Measurements from ENCODE around the gene PTPRK.

PTPRK gene

DNA sequence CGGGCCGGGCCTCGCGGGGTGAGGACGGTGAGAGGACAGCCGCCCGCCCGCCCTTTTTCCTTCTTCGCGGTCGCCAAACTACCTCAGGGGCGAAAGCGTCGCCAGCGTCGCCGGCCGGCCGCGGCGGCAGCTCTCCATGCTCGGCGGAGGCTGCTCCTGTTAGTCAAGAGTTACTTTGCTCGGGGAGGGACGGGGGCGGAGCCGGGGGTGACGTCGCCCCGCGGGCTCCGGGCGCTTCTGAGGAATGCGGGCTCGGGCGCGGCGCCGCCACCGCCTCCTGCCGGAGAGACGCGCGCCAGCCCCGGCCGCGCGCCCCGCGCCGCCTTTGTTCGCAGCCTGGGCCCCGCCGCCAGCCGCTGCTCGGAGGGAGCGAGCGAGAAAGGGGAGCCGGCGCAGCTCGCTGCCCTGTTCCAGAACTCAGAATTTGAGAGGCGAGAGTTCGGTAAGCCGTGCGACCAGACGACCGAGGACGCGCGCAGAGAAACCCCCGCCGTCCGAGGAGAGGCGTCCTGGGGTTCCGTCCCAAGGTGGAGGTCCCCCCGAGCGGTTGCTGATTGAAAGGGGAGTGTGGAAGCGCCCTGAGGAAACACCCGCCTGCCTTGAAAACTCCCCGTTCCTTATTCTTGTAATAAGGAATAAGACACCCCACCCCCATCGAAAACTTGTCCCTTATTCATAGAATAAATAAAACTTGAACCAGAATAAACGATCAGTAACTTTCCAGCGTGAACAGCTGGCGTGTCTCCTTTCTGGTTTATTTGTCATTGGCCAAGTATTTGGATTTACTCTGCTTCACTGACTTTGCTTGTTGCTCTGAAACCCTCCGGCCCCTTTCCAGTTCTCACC is at the start of gene PTPRK:
PTPRK (minus strand) TSS at position 164 of the 846 bp plus-strand sequence. CDS start 241 bp downstream, outside the sequence.
- in situ Hi-C loops (cut with HindIII; ENCODE audit: low sequenced_read_pairs) = no loop called here

DNA sequence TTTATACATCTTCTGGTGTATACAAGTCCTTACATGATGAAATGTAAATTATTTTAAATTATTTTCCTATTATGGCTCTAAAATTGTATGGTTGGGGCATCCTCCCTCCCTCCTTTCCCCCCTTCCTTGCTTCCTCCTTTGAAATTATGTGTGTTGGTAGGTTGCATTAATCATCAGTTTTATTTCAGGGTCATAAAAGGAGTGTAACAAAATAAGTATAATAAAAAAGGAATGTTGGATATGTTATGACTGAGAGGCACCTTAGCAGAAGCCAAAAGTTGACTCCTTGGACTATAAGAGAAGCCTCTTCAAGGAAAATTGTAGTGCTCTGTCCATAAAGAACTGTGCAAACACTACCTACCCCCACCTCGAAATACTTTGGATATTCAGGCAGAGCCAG is 46.6 kb upstream of the PTPRK start:
- in situ Hi-C loops (cut with HindIII; ENCODE audit: low sequenced_read_pairs) = no loop called here

DNA sequence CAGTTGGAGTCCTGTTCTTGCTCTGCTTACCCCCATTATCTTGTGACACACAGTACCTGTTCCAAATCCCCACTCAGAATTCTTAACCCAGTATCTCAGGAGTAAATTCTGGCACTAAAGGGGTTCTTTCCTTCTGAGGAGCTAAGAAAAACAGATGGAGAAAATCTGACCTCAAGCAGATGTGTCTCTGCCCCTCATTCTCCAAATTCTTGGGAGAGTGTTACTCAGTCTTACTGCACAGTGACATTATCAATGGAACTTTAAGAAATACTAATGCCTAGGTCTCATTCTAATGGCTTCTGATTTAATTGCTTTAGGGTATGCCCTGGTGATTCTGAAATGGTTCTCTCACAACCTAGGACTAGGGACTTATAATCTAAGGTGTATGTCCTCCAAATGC is 40.6 kb upstream of the PTPRK start:
- in situ Hi-C loops (cut with HindIII; ENCODE audit: low sequenced_read_pairs) = no loop called here

DNA sequence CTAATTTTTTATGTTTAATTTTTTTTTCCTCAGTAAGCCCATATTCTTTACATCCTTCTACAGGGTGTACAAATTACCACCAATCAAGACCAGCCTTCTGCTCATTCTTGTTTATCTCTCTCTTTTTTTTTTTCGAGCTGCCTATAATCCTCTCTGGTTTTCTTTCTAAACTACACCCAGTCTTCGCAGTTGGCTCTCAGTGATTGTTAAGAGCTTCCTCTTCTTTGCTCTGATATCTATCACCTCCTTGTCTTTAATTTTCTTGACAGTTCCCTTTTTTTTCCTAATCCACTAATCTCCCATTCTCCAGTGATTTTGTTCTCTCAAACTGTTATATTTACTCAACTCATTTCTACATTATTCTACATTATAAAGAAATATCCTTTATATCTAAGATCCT is 38.5 kb upstream of the PTPRK start:
- in situ Hi-C loops (cut with HindIII; ENCODE audit: low sequenced_read_pairs) = no loop called here

DNA sequence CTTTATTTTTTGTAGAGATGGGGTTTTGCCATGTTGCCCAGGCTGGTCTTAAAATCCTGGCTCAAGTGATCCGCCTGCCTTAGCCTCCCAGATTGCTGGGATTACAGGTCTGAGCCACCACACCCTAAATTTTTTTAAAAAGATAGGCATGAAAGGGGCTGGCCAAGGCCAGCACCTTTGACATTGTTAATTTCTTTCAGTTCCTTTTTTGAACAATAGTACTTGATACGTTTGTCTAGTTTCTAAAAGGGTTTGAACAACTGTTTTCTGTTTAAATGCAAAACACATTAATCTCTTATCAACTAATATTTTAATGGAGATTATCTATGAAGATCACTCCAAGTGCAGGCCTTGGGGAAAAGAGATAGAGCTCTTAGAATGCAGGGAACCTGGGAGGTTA is 37.6 kb upstream of the PTPRK start:
- in situ Hi-C loops (cut with HindIII; ENCODE audit: low sequenced_read_pairs) = no loop called here

DNA sequence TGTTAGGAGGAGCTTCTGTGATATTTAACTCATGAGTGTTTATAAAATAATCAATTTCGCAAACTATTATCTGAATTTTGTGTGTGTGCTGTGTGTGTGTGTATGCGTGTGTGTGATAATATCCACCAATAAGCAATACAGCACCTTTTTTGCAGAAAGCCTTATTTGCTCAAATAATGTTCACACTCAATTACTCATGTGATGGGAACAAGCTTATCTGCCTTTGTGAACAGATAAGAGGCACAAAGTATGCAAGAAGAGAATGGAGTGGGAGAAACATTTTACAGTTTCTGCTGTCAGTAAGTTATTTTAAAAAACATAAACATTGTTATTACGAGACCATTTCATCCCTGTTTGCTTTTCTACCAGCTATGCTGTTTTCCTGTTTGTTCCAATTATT is 36.7 kb upstream of the PTPRK start:
- in situ Hi-C loops (cut with HindIII; ENCODE audit: low sequenced_read_pairs) = no loop called here

DNA sequence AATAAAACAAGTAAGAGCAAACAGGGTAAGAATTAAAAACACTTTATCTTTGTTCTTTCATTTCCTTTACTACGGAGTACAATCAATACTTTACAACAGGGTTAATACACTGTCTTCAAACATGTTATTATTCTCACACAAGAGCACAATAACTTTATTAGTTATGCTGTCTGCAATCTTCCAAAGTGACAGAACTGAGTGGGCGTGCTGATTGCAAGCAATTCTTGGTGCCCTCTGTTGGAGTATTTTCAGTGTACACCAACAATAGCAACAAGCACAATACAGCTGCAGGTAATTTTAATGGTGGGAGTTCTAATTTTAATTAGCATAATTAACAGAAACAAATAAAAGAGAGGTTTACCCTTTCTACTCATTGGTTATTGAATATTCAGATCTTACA is 33.9 kb upstream of the PTPRK start:
- in situ Hi-C loops (cut with HindIII; ENCODE audit: low sequenced_read_pairs) = no loop called here

DNA sequence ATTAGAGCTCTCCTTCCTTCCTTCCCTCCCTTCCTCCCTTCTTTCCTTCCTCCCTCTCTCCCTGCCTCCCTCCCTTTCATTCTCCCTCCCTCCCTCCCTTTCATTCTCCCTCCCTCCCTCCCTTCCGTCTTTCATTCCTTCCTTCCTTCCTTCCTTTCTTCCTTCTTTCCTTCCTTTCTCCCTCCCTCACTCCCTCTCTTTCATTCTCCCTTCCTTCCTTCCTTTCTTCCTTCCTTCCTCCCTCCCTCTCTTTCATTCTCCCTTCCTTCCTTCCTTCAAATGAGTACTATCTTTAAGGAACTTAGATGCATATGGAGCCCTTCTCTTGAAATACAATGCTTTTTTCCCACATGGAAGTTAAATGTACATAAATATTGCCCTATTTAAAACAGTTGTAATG is 20.9 kb upstream of the PTPRK start:
- in situ Hi-C loops (cut with HindIII; ENCODE audit: low sequenced_read_pairs) = no loop called here

DNA sequence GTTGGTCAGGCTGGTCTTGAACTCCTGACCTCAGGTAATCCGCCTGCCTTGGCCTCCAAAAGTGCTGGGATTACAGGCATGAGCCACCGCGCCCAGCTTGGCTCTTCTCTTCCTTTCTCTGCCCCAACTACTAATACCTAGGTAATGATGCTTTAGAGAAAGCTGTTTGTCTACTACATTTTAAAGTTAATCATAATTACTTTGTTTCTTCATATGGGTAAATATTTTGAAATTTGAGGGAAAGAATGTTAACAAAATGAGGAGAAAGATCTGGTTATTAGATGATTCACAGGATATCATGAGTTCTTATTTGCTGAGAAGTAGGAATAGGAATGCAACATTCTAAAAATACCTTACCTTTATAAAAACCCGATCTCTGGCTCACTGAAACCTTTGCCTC is 18.4 kb upstream of the PTPRK start:
- in situ Hi-C loops (cut with HindIII; ENCODE audit: low sequenced_read_pairs) = no loop called here

DNA sequence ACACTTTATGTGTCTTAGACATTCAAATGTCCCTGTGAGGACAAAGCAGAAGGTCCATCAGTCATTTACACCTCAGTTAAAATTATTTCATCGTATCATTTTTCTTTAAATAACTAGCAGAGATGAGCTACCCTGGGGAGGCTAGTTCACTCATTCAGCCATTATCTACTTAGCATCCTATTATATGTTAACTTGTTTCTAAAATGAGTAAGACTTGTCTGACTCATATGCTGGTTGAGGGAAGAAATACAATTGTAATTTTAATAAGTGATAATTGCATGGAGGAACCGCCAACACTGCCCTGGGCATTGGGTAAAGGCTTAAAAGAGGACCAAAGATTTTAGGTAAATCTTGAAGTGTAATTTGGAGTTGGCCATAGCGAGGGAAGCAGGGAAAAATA is 12.4 kb upstream of the PTPRK start:
- in situ Hi-C loops (cut with HindIII; ENCODE audit: low sequenced_read_pairs) = no loop called here

DNA sequence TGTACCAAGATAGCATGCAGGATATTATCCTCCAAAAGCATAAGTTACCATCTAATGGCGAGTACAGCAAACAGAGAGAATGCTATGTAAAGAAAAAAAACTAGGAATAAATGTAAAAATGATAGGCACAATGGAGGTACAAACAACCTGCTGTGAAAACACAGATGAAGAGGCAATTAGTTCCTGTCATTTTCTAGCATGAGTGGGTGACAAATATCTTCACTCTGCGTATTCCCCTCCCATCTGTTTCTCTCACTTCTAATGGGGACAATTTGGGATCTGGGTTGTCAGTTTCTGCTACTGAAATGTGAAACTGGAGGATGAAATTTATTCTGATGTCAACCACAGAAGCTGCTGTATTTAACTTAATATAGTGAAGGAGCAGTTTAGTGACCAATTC is 11.7 kb upstream of the PTPRK start:
- in situ Hi-C loops (cut with HindIII; ENCODE audit: low sequenced_read_pairs) = no loop called here

DNA sequence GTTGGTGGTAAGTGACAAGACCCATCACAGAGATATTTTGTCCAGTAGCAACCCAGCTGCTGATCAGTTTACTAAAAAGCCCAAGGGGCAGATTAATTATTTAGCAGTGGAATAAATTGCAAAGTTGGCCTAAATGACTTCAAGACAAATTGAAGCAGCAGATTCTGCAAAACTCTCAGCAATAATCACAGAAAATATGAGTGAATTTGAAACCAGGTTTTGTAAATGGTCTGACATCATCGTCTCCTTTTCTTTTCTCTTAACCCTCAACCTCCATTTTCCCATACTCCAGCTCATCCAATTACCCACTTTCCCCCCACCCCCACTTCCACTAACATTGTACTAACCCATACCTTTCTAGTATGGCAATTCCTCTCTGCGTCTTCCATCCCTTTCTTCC is 11.3 kb upstream of the PTPRK start:
- in situ Hi-C loops (cut with HindIII; ENCODE audit: low sequenced_read_pairs) = no loop called here

DNA sequence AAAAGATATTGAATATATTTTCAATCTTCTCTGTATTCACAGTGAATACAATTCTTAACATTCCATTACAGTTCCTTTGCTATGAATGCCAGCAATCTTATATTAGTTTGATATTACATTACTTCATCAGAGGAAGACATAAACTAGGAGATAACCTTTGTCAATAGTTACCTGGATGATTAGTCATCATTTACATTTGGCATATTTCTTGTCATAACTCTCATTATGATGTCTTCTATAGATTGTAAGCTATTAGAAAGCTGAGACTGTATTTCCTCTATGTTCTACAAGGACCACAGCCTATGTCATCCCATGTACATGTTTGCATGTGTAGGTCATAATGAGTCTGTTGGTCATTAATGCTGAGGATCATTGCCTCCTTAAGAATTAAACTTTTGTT is 7.8 kb upstream of the PTPRK start:
- in situ Hi-C loops (cut with HindIII; ENCODE audit: low sequenced_read_pairs) = no loop called here

DNA sequence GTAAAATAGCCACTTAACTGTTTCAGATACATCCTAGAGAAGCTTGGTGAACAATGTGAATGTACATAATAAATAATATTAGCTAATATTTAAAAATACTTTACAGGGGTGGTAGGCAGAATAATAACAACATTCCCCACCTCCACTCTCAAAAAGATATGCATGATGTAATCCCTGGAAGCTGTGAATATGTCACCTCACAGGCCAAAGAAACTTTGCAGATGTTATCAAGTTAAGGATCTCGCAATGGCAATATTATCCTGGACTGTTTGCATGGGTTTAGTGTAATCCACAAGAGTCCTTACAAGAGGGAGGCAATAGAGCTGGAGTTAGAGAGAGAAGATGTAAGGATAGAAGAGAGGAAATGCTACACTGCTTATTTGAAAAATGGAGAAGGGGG is 7.0 kb upstream of the PTPRK start:
- in situ Hi-C loops (cut with HindIII; ENCODE audit: low sequenced_read_pairs) = no loop called here

DNA sequence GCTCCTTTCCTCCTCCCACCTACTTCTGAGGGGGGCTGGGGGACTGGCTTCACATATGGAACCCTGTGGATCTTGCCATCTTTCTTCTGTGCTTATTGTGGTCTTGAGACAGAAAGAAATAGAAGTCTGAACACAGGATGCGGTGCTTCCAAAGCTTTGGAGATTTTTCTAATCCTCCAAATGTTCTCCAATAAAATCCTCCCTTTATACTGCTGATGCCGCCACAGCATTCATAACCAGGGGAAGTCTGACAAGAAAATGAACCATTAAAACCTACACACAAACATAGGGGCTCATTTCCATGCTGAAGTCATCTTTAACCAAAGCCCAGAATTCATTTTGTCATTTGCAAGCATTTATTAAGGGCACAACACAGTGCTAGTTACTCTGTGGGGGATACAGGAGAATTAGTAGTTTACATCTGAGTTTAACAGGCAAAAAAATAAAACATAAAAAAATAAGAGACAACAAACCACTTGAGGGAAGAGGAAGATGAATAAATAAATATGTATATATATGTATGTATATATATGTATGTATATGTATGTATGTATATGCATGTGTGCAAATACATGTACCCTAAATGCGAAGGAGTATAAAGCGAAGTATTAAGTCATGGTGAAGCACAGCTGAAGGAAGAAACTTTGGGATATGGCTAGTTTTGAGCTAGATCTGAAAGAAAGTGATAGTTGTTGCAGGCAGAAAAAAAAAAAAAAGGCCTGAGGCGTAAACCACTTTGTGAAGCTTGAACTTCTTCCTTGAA is 5.9 kb upstream of the PTPRK start:
- in situ Hi-C loops (cut with HindIII; ENCODE audit: low sequenced_read_pairs) = no loop called here

DNA sequence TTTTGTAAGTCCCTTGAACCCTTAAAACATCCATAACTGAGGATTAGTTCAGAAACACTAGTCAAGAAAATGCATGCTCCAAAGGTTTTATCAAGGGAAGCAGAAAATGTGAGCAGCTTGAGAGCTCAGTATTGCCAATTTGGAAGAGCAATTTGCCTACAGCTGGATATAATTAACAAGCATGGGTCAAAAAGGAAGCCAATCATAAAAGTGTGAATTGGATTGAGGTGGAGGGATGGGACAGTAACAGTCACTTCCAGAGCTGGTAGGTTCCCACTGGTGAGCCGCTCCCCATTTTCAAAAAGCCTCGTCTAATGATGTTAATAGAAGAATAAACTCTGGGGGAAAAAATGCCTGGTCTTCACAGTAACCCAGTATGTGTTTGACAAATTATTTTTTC is 5.0 kb upstream of the PTPRK start:
- in situ Hi-C loops (cut with HindIII; ENCODE audit: low sequenced_read_pairs) = no loop called here

DNA sequence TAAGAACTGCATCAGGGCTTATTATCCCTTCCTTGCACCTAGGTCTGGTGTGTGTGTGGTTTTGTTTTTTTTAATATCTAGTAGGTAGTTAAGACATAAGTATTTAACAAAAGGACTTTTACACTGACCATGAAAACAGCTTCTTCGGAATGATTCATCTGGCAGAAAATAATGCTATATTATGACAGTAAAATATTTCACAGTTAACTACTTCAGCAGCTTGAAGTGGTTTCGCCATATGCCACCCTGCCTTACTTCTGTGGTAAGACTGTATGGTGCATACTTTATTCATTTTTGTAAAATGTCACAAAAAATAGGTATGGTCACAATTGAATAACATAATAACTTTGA is 858 bp upstream of the PTPRK start:
- in situ Hi-C loops (cut with HindIII; ENCODE audit: low sequenced_read_pairs) = no loop called here

DNA sequence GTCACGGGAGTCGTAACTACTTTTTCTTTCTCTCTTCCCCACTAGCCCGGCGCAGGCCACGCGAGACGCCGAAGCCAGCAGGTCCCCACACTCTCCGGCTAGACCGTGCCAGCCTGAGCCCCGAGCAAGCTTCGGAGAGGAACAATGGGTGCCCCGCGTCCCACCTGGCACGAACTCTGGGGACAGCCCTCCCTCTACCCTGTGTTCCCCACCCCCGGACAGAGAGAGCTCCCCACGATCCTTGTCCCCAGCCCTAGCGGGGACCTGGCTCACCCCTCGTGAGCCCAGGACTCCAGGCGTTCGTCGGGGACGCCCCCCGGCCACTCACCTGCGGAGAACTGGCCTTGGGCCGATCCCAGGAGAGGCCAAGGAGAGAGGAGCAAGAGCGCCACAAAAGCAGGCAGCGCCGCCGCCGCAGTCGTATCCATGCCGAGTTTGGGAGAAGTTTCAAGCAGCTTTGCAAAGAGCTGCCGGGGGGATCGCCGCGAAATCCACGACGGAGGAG is 416 bp downstream of the PTPRK start:
- in situ Hi-C loops (cut with HindIII; ENCODE audit: low sequenced_read_pairs) = no loop called here

DNA sequence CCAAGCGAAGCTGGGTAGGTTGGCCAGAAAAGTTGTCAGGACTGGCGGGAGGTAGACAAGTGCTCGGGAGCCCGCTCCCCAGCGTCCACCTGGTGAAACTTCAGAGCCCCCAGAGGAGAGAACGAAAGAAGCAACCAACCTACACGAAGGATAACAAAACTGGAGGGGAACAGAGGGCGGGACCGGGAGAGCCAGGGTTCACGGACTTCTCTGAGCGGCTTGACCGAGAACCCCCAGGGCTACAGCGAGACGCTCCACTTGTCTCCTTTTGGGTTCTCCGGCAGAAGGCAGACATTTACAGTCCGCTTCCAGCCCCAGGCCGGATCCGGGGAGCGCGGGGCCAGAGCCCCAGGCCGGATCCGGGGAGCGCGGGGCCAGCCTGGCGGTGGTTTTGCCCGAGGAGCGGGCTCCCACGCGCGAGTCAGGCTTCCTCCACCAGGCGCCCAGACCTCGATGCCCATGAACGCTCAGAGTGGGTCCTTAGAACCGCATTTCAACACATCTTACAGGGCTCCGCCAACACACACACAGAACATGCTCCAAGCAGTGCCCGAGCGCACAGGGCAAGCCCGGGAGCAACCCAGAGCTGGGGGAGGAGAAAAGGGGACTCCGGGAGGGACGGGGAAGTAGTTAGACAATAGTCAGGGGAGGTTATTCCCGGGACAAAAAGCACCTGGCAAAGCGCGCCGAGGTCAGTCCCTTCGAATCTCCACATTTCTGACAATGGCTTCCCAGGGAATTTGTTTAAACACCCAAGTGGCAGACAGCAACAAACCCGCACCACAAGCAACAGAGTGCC is 1.1 kb downstream of the PTPRK start:
- in situ Hi-C loops (cut with HindIII; ENCODE audit: low sequenced_read_pairs) = no loop called here

DNA sequence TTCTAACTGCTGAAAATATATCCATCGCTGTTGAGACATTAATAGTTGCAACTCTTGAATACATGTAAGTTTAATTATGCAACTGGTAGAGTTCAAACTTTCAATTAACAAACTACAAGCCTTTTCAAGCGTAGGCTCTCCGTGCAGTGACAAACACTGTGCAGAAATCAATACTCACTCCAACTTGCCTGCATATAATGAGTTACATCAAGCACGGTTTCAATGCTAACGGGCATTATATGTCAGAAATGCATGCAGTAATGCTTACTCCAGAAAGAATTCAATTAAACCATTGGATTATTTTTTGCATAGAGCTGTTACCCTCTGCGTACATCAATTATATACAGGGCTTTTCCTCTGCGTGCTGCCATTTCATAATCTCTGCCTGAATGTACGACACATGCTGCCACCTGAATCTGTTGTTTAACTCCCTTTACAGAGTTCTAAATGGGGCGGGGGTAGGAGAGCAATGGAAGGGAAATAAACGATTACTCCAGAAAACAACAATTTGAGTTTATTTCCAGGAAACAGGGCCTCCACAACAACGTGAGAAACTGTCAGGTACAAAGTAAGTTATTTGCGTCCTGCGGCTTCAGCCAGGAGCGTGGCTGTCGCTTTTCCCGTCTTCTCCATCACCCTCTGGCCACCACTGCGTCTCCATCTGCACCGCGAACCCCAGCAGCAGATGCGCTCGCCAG is 1.8 kb downstream of the PTPRK start:
- in situ Hi-C loops (cut with HindIII; ENCODE audit: low sequenced_read_pairs) = no loop called here

DNA sequence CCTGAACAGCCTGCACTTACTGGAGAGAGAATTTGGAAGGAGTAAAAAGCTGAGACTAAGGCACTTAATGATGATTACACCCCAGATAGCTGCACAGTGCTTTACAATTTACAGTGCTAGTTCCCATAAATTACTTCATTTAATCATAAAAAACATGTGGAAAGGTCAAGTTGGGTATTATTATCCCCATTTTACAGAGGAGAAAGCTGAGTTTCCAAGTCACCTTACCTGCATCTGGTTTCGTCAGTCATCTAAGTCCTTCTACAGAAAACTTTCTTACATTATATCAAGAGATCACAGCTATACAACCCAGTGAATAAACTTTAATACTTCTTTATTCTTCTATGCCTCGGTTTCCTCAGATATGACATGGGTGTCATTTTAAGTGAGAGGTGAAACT is 3.3 kb downstream of the PTPRK start:
- in situ Hi-C loops (cut with HindIII; ENCODE audit: low sequenced_read_pairs) = no loop called here
